ENCODE results near the gene DISC1. TPM values are rescaled to one million over a fixed set of nuclear protein-coding genes. Genes with fewer than 3 reads are reported as not detected.

Gene DISC1
- total RNA-seq, 1 experiment from 2014 or later, result 1.8 TPM

GRCh38 chr1:232049335-232049734 is 422.7 kb downstream of the DISC1 start (continued):
- TF ChIP-seq FOSL1 (IDR thresholded peaks at IDR 0.05; ENCODE audit: low read depth) (no peak), SRF (IDR thresholded peaks at IDR 0.05; ENCODE audit: low read depth) (no peak), SP1 (IDR thresholded peaks at IDR 0.05; ENCODE audit: low read depth) (no peak), JUND (IDR thresholded peaks at IDR 0.05) (no peak), RAD21 (IDR thresholded peaks at IDR 0.05; ENCODE audit: low read depth) (no peak), EGR1 (IDR thresholded peaks at IDR 0.05; ENCODE audit: low read depth) (no peak), REST (IDR thresholded peaks at IDR 0.05; ENCODE audit: low read depth) (no peak), POLR2AphosphoS5 (IDR thresholded peaks at IDR 0.05; ENCODE audit: low read depth, low read length) (no peak), SIN3A (IDR thresholded peaks at IDR 0.05; ENCODE audit: low read depth) (no peak)

GRCh38 chr1:232057217-232057895 is 430.8 kb downstream of the DISC1 start:
- RAD21 ChIA-PET (ENCODE audit: low non-redundant PET in 1 of 2, low total read pairs in 2 of 2, uncharacterized antibody in 2 of 2, unreplicated experiment in 2 of 2), result no interaction called here
- Histone ChIP-seq H3K27me3 (ENCODE audit: insufficient read depth, low read length) (peaks cover 23% of the 10 kb centered on the region), H3K27ac (ENCODE audit: low read depth, low read length) (no peak overlapping the region), H3K9ac (ENCODE audit: low read length) (no peak overlapping the region), H3K79me2 (ENCODE audit: insufficient read depth, low read length) (no peaks in the 10 kb centered on the region), H3K36me3 (ENCODE audit: control insufficient read depth in 1 of 2, insufficient read depth in 2 of 2, low read length in 2 of 2) (no peaks in the 10 kb centered on the region), H3K4me1 (ENCODE audit: control insufficient read depth in 1 of 2, insufficient read depth in 2 of 2, low read length in 2 of 2) (no peaks in the 10 kb centered on the region), H3K9me2 (ENCODE audit: insufficient read depth) (no peaks in the 10 kb centered on the region), H3K4me2 (ENCODE audit: low read length) (no peak overlapping the region), H4K20me1 (ENCODE audit: insufficient read depth) (no peaks in the 10 kb centered on the region), H2AFZ (ENCODE audit: low read depth, low read length, poor library complexity, severe bottlenecking) (no peak overlapping the region), H3K4me3 (replicated peaks in 1 of 2; ENCODE audit: low read depth in 1 of 2, low read length in 2 of 2) (no peak overlapping the region), H3K9me3 (ENCODE audit: control insufficient read depth in 1 of 2, insufficient read depth in 1 of 2, low read depth in 1 of 2, low read length in 2 of 2) (no peaks in the 10 kb centered on the region)
- intact Hi-C loops (cut with micrococcal nuclease), result no loop called here
- no peak for ATAC-seq
- DNase-seq (ENCODE audit: low read depth, low spot score), result no peak
- no TSS peak for BruUV-seq (replicated peaks)
- POLR2A ChIA-PET, result no interaction called here
- CTCF ChIA-PET, result no interaction called here
- TF ChIP-seq SRF (IDR thresholded peaks at IDR 0.05; ENCODE audit: low read depth) (no peak), MAX (IDR thresholded peaks at IDR 0.05) (no peak), EGR1 (IDR thresholded peaks at IDR 0.05; ENCODE audit: low read depth) (no peak), CBX3 (IDR thresholded peaks at IDR 0.05; ENCODE audit: low read depth) (no peak), POLR2AphosphoS5 (IDR thresholded peaks at IDR 0.05; ENCODE audit: low read depth, low read length) (no peak), JUND (IDR thresholded peaks at IDR 0.05) (no peak), FOSL1 (IDR thresholded peaks at IDR 0.05; ENCODE audit: low read depth) (no peak), SP1 (IDR thresholded peaks at IDR 0.05; ENCODE audit: low read depth) (no peak), CTCF (IDR thresholded peaks at IDR 0.05 in 2 of 3, conservative IDR thresholded peaks at IDR 0.05 in 1 of 3; ENCODE audit: borderline replicate concordance in 1 of 3, insufficient read depth in 1 of 3, low read depth in 2 of 3, low read length in 2 of 3) (no peak), EZH2 (IDR thresholded peaks at IDR 0.05) (no peak), REST (IDR thresholded peaks at IDR 0.05; ENCODE audit: low read depth) (no peak), POLR2A (IDR thresholded peaks at IDR 0.05; ENCODE audit: borderline replicate concordance, extremely low read depth, insufficient read depth, insufficient read length) (no peak), CEBPB (IDR thresholded peaks at IDR 0.05; ENCODE audit: low read depth) (no peak), EZH2phosphoT487 (IDR thresholded peaks at IDR 0.05; ENCODE audit: borderline replicate concordance) (no peak), ZFX (IDR thresholded peaks at IDR 0.05) (no peak)
